Globus pallidus (tissue), 1 donor: ENCODE data around the gene ZNF273.

Experiments
- DNase-seq: peaks from one replicate; pipeline ENCODE4 v3.0.0-alpha.2; 2015; ENCODE audit warnings: low spot score

Gene ZNF273

GRCh38 chr7:64876792-64877713 is 26.0 kb upstream of the ZNF273 start:
- DNase-seq, result peak; percentile 58

GRCh38 chr7:64877714-64878610 is 25.1 kb upstream of the ZNF273 start:
- DNase-seq, result no peak

- no peak for DNase-seq
Measured at GRCh38 chr7:64878684-64879083, 24.4 kb upstream of the ZNF273 start.

- no peak for DNase-seq
Measured at GRCh38 chr7:64879086-64879730, 23.9 kb upstream of the ZNF273 start.

GRCh38 chr7:64879800-64880199 is 23.3 kb upstream of the ZNF273 start:
- no peak for DNase-seq

GRCh38 chr7:64880322-64881297 is 22.5 kb upstream of the ZNF273 start:
- no peak for DNase-seq

GRCh38 chr7:64881461-64882287 is 21.4 kb upstream of the ZNF273 start:
- no peak for DNase-seq

GRCh38 chr7:64882341-64883112 is 20.5 kb upstream of the ZNF273 start:
- DNase-seq, result peak; percentile 76

- DNase-seq, result no peak
Measured at GRCh38 chr7:64883113-64883905, 19.8 kb upstream of the ZNF273 start.

GRCh38 chr7:64884085-64884912 is 18.8 kb upstream of the ZNF273 start:
- no peak for DNase-seq

- no peak for DNase-seq
Measured at GRCh38 chr7:64884913-64885370, 18.1 kb upstream of the ZNF273 start.

GRCh38 chr7:64885520-64886240 is 17.4 kb upstream of the ZNF273 start:
- no peak for DNase-seq

GRCh38 chr7:64886956-64887545 is 16.0 kb upstream of the ZNF273 start:
- no peak for DNase-seq

GRCh38 chr7:64887756-64888508 is 15.1 kb upstream of the ZNF273 start:
- DNase-seq, result no peak

GRCh38 chr7:64888561-64888900 is 14.5 kb upstream of the ZNF273 start:
- DNase-seq, result no peak
